Trophoblast cell (in vitro differentiated cells and primary cell): ENCODE data around the gene ALDH3B1.
A peak's percentile ranks its signal among the peaks of the same experiment; 100 is the strongest.
"Not testable (repeated sequence)": the region's sequence is repeated elsewhere in the genome, so short reads cannot be mapped to it uniquely, and the experiment has no call there.

Experiments
- DNase-seq, 2 donors: peaks; one replicate each; pipeline ENCODE4 v3.0.0-alpha.2; 2016
- H2AFZ ChIP-seq: 2 replicates; pipeline ENCODE4 v1.6.1; 2013; ENCODE audit warnings: low read length, moderate library complexity, mild to moderate bottlenecking; ENCODE audit not compliant: insufficient read depth, poor library complexity
- H2AK5ac ChIP-seq: 2 replicates; pipeline ENCODE4 v1.6.1; 2013; ENCODE audit warnings: mild to moderate bottlenecking, low read length
- H2BK120ac ChIP-seq: 2 replicates; pipeline ENCODE4 v1.6.1; 2013; ENCODE audit warnings: low read length, mild to moderate bottlenecking, moderate library complexity; ENCODE audit not compliant: insufficient read depth, poor library complexity
- H2BK12ac ChIP-seq: 2 replicates; pipeline ENCODE4 v1.6.1; 2013; ENCODE audit warnings: mild to moderate bottlenecking, low read length, moderate library complexity
- H2BK5ac ChIP-seq: 2 replicates; pipeline ENCODE4 v1.6.1; 2013; ENCODE audit warnings: low read length, low read depth, moderate library complexity, mild to moderate bottlenecking; ENCODE audit not compliant: poor library complexity
- H3K14ac ChIP-seq: 2 replicates; pipeline ENCODE4 v1.6.1; 2013; ENCODE audit warnings: mild to moderate bottlenecking, low read length
- H3K18ac ChIP-seq: 2 replicates; pipeline ENCODE4 v1.6.1; 2013; ENCODE audit warnings: mild to moderate bottlenecking, low read length
- H3K23ac ChIP-seq: 2 replicates; pipeline ENCODE4 v1.6.1; 2013; ENCODE audit warnings: low read length
- H3K27ac ChIP-seq: 2 replicates; pipeline ENCODE4 v1.5.1; 2013; ENCODE audit warnings: low read depth, mild to moderate bottlenecking, inconsistent platforms, low read length, moderate library complexity
- H3K27me3 ChIP-seq: 2 replicates; pipeline ENCODE4 v1.6.1; 2013; ENCODE audit warnings: inconsistent platforms, mild to moderate bottlenecking, low read length, moderate library complexity; ENCODE audit not compliant: insufficient read depth
- H3K36me3 ChIP-seq, 2 experiments: 1 replicate in 1 of 2; 2 replicates in 1 of 2; pipeline ENCODE4 v1.6.1; 2013; ENCODE audit warnings: low read length in 2 of 2, mild to moderate bottlenecking in 2 of 2, moderate library complexity in 1 of 2; ENCODE audit not compliant: insufficient read depth in 2 of 2, control insufficient read depth in 1 of 2
- H3K4ac ChIP-seq: 2 replicates; pipeline ENCODE4 v1.6.1; 2013; ENCODE audit warnings: low read depth, mild to moderate bottlenecking, low read length, moderate library complexity
- H3K4me1 ChIP-seq, 2 experiments: 1 replicate in 1 of 2; 2 replicates in 1 of 2; pipeline ENCODE4 v1.6.1; 2013; ENCODE audit warnings: low read length in 2 of 2, mild to moderate bottlenecking in 2 of 2, moderate library complexity in 1 of 2; ENCODE audit not compliant: insufficient read depth in 2 of 2, control insufficient read depth in 1 of 2
- H3K4me2 ChIP-seq: 2 replicates; pipeline ENCODE4 v1.6.1; 2013; ENCODE audit warnings: inconsistent platforms, mild to moderate bottlenecking, low read length, moderate library complexity
- H3K4me3 ChIP-seq: 2 replicates; pipeline ENCODE4 v1.5.1; 2013; ENCODE audit warnings: mild to moderate bottlenecking, low read depth, low read length, inconsistent platforms
- H3K79me1 ChIP-seq: one replicate; pipeline ENCODE4 v1.6.1; 2013; ENCODE audit warnings: low read length
- H3K79me2 ChIP-seq: 2 replicates; pipeline ENCODE4 v1.6.1; 2013; ENCODE audit warnings: low read length, mild to moderate bottlenecking; ENCODE audit not compliant: control insufficient read depth, insufficient read depth, poor library complexity
- H3K9ac ChIP-seq: 2 replicates; pipeline ENCODE4 v1.6.1; 2013; ENCODE audit warnings: mild to moderate bottlenecking, low read length
- H3K9me3 ChIP-seq: 2 replicates; pipeline ENCODE4 v1.6.1; 2013; ENCODE audit warnings: low read depth, mild to moderate bottlenecking, control low read depth, inconsistent platforms, low read length; ENCODE audit not compliant: insufficient read depth
- H4K12ac ChIP-seq: 2 replicates; pipeline ENCODE4 v1.6.1; 2013; ENCODE audit warnings: low read depth, mild to moderate bottlenecking, low read length, moderate library complexity
- H4K8ac ChIP-seq: 2 replicates; pipeline ENCODE4 v1.6.1; 2013; ENCODE audit warnings: low read depth, mild to moderate bottlenecking, low read length, moderate library complexity
- H4K91ac ChIP-seq: one replicate; pipeline ENCODE4 v1.6.1; 2013; ENCODE audit warnings: low read depth, mild to moderate bottlenecking, low read length, moderate library complexity
- WGBS: extraction: QIAGEN DNeasy Blood & Tissue Kit; methylation state at CpG from one replicate; pipeline ENCODE4 v1.1.7; 2013; ENCODE audit warnings: missing lambda C conversion rate; ENCODE audit not compliant: insufficient read length, insufficient coverage; ENCODE audit errors: extremely low coverage; 5-methylcytosine and 5-hydroxymethylcytosine counted together

Gene ALDH3B1

DNA sequence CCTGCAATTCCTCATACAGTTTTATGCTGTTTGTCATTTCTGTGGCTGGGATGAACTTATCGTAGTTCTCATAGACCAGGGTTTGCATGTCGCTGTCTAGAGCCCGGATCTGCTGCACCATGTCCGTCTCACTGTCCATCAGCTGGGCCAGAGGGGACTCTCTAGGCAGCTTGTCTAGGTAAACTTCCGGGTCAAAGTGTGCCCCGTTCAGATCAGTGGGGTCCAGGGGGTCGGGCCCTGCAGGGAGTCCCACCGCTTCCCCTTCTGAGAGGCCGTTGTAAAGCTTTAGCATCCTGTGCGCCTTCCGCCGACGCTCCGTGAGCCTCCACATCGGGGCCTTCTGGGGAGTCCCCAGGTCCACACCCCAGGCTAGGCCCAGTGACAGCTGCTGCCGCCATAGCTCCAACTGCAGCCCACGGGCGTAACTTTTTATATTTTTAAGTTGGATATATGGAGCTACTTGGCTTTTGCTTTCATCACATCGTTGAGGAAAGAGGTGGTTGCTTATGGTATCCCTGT lies 44.2 kb upstream of the ALDH3B1 start:
- H3K4ac ChIP-seq, H3K18ac ChIP-seq, H2AK5ac ChIP-seq, H3K27ac ChIP-seq, H3K4me2 ChIP-seq, H2AFZ ChIP-seq, H3K36me3 ChIP-seq, H3K27me3 ChIP-seq, H3K79me2 ChIP-seq, H3K79me1 ChIP-seq, H3K9ac ChIP-seq, DNase-seq, H3K9me3 ChIP-seq, H2BK5ac ChIP-seq, H2BK120ac ChIP-seq, H2BK12ac ChIP-seq, H3K4me1 ChIP-seq, H3K14ac ChIP-seq, H4K8ac ChIP-seq, H4K12ac ChIP-seq, H4K91ac ChIP-seq, H3K4me3 ChIP-seq, H3K23ac ChIP-seq: not testable (repeated sequence)
- WGBS, result no CpG with 5 or more reads among the region's 19 CpGs

DNA sequence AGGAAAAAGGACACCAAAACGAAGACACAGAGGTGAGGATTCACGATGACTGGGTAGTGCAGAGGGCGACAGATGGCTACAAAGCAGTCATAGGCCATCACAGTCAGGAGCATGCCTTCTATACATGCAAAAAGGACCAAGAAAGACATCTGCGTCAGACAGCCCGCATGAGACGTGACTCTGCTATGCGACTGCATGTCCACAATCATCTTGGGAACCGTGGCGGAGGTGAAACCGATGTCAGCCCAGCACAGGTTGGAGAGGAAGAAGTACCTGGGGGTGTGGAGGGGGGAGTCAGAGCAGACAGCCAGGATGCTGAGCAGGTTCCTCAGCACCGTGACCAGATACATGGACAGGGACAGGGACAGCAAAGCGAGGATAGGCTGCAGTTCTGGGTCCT lies 35.4 kb upstream of the ALDH3B1 start:
- H2BK120ac ChIP-seq, H4K8ac ChIP-seq, H3K23ac ChIP-seq, H3K18ac ChIP-seq, H2AFZ ChIP-seq, H3K36me3 ChIP-seq, H3K27me3 ChIP-seq, H2AK5ac ChIP-seq, H3K79me2 ChIP-seq, H4K91ac ChIP-seq, H3K4me1 ChIP-seq, H3K79me1 ChIP-seq, H3K14ac ChIP-seq, H3K4ac ChIP-seq, H4K12ac ChIP-seq, H3K4me2 ChIP-seq, H2BK5ac ChIP-seq, H3K27ac ChIP-seq, H3K9me3 ChIP-seq, H2BK12ac ChIP-seq, H3K4me3 ChIP-seq, H3K9ac ChIP-seq: not testable (repeated sequence)
- no CpG with 5 or more reads among the region's 12 CpGs for WGBS
- DNase-seq, result peak; percentile 92 to 94

DNA sequence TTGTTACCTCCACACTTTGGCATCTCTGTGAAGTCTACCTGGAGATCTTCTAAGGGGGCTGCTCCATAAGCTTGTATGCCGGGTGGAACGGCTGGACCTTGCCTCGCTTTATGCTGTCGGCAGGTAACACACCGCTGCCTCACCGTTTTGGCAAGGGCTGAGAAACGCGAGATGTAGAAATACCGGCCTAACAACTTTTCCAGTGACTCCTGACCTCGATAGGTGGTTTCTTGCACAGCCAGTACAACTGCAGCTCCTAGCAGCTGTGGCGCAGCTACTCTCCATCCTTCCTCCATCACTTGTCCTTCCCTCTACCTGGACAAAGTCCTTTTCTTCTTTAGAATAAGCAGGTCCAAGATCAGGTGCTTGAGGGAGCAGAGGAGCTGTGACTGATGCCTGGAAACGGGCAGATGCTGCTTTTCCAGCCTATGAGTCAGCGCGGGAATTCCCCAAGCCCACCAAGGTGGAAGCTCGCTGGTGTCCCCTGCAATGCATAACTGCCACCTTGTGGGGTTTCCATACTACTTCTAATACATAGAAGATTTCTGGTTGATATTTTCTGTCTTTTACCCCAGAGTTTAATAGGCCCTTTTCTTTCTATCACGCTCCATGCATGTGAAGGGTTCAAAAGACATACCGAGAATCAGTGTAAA lies 31.2 kb upstream of the ALDH3B1 start:
- H4K91ac ChIP-seq, H3K18ac ChIP-seq, H3K79me1 ChIP-seq, H3K9me3 ChIP-seq, H3K27me3 ChIP-seq, H2AK5ac ChIP-seq, H3K36me3 ChIP-seq, H3K27ac ChIP-seq, H2BK5ac ChIP-seq, H2AFZ ChIP-seq, H3K4me1 ChIP-seq, H3K23ac ChIP-seq, H3K4me3 ChIP-seq, H3K4ac ChIP-seq, H4K8ac ChIP-seq, H2BK120ac ChIP-seq, H2BK12ac ChIP-seq, H3K14ac ChIP-seq, H3K79me2 ChIP-seq, H3K9ac ChIP-seq, H4K12ac ChIP-seq: not testable (repeated sequence)
- no CpG with 5 or more reads among the region's 17 CpGs for WGBS
- DNase-seq, result peak; percentile 82 to 89
- H3K4me2 ChIP-seq, result peak overlapping the region; percentile 47

DNA sequence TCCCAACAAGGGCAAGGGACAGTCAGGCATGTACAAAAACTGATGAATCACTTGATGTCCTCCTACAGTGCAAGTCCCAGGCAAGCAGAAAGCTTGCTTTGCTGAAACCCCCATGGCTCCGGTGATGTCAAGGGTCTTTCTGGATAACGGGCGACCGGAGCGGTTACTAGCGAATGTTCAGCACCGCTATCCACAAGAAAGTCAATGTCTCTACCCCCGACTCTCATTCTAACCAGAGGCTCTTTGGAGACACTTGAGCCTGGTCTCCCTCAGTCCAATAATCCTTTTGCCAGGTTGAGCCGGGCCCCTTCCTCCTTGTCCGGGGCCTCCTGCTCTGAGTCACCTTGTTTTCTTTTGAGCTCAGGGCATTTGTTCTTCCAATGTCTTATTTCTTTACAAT lies 28.9 kb upstream of the ALDH3B1 start:
- H3K4me1 ChIP-seq, H3K23ac ChIP-seq, H2BK120ac ChIP-seq, H2AFZ ChIP-seq, H4K12ac ChIP-seq, DNase-seq, H3K18ac ChIP-seq, H3K79me1 ChIP-seq, H3K4me3 ChIP-seq, H3K4ac ChIP-seq, H4K8ac ChIP-seq, H3K9me3 ChIP-seq, H3K4me2 ChIP-seq, H3K36me3 ChIP-seq, H3K14ac ChIP-seq, H3K27ac ChIP-seq, H2BK5ac ChIP-seq, H4K91ac ChIP-seq, H3K79me2 ChIP-seq, H2AK5ac ChIP-seq, H3K9ac ChIP-seq, H3K27me3 ChIP-seq, H2BK12ac ChIP-seq: not testable (repeated sequence)
- no CpG with 5 or more reads among the region's 10 CpGs for WGBS
